H9 (cell line): ENCODE results near the gene ELOF1. TPM values are rescaled to one million over a fixed set of nuclear protein-coding genes. Genes with fewer than 3 reads are reported as not detected.

Experiments used
- DNase-seq: peaks from one replicate; pipeline ENCODE4 v3.0.0-alpha.2; 2017
- H2AFZ ChIP-seq: one replicate; pipeline ENCODE4 v1.6.1; 2013; ENCODE audit warnings: mild to moderate bottlenecking, low read length, control low read depth, moderate library complexity
- H2AK5ac ChIP-seq: 2 replicates; pipeline ENCODE4 v1.6.1; 2013; ENCODE audit warnings: low read length, control low read depth, mixed read lengths; ENCODE audit not compliant: insufficient read length
- H2BK120ac ChIP-seq: one replicate; pipeline ENCODE4 v1.6.1; 2013; ENCODE audit warnings: low read depth, mild to moderate bottlenecking, low read length, control low read depth, inconsistent platforms; ENCODE audit not compliant: poor library complexity, severe bottlenecking
- H2BK12ac ChIP-seq: 2 replicates; pipeline ENCODE4 v1.6.1; 2013; ENCODE audit warnings: low read length, control low read depth, mixed read lengths, low read depth; ENCODE audit not compliant: insufficient read length
- H2BK15ac ChIP-seq: 2 replicates; pipeline ENCODE4 v1.6.1; 2013; ENCODE audit warnings: low read depth, low read length, control low read depth
- H2BK20ac ChIP-seq: one replicate; pipeline ENCODE4 v1.6.1; 2013; ENCODE audit warnings: low read depth, mild to moderate bottlenecking, low read length, control low read depth, inconsistent platforms; ENCODE audit not compliant: poor library complexity, severe bottlenecking
- H2BK5ac ChIP-seq: 2 replicates; pipeline ENCODE4 v1.6.1; 2013; ENCODE audit warnings: low read length, control low read depth, mixed read lengths; ENCODE audit not compliant: insufficient read length
- H3K14ac ChIP-seq: 2 replicates; pipeline ENCODE4 v1.6.1; 2013; ENCODE audit warnings: low read length, control low read depth; ENCODE audit not compliant: insufficient read depth
- H3K18ac ChIP-seq: 2 replicates; pipeline ENCODE4 v1.6.1; 2013; ENCODE audit warnings: low read depth, mild to moderate bottlenecking, mixed read lengths, low read length, control low read depth; ENCODE audit not compliant: insufficient read length
- H3K23ac ChIP-seq: 2 replicates; pipeline ENCODE4 v1.6.1; 2013; ENCODE audit warnings: low read length, control low read depth, mixed read lengths, low read depth; ENCODE audit not compliant: insufficient read length
- H3K23me2 ChIP-seq: 2 replicates; pipeline ENCODE4 v1.6.1; 2013; ENCODE audit warnings: low read depth, mild to moderate bottlenecking, mixed read lengths, low read length, control low read depth; ENCODE audit not compliant: insufficient read length, poor library complexity, severe bottlenecking
- H3K27ac ChIP-seq: 2 replicates; pipeline ENCODE4 v1.5.1; 2013; ENCODE audit warnings: low read length, control low read depth, mixed read lengths, low read depth; ENCODE audit not compliant: insufficient read length
- H3K27me3 ChIP-seq: 2 replicates; pipeline ENCODE4 v1.6.1; 2013; ENCODE audit warnings: low read length, control low read depth, inconsistent platforms; ENCODE audit not compliant: insufficient read depth
- H3K4ac ChIP-seq: 2 replicates; pipeline ENCODE4 v1.6.1; 2013; ENCODE audit warnings: low read depth, mild to moderate bottlenecking, control low read depth, inconsistent platforms, low read length, moderate library complexity
- H3K4me1 ChIP-seq: 2 replicates; pipeline ENCODE4 v1.6.1; 2013; ENCODE audit warnings: low read length, control low read depth, inconsistent platforms; ENCODE audit not compliant: insufficient read depth
- H3K4me2 ChIP-seq: 2 replicates; pipeline ENCODE4 v1.6.1; 2013; ENCODE audit warnings: low read length, control low read depth, mixed read lengths; ENCODE audit not compliant: insufficient read length, insufficient read depth
- H3K56ac ChIP-seq: 2 replicates; pipeline ENCODE4 v1.6.1; 2013; ENCODE audit warnings: low read depth, mild to moderate bottlenecking, mixed read lengths, low read length, control low read depth; ENCODE audit not compliant: insufficient read length
- H3K79me1 ChIP-seq: 2 replicates; pipeline ENCODE4 v1.6.1; 2013; ENCODE audit warnings: low read depth, mild to moderate bottlenecking, moderate library complexity, low read length, control low read depth, inconsistent platforms; ENCODE audit not compliant: insufficient read depth, poor library complexity, severe bottlenecking
- H3K79me2 ChIP-seq: 2 replicates; pipeline ENCODE4 v1.6.1; 2013; ENCODE audit warnings: low read length, control low read depth, inconsistent platforms; ENCODE audit not compliant: insufficient read depth
- H3K9ac ChIP-seq: 2 replicates; pipeline ENCODE4 v1.6.1; 2013; ENCODE audit warnings: low read length, control low read depth, mixed read lengths; ENCODE audit not compliant: insufficient read length; ENCODE audit errors: extremely low read depth
- H3K9me3 ChIP-seq: one replicate; pipeline ENCODE4 v1.6.1; 2013; ENCODE audit warnings: low read depth, low read length, inconsistent platforms; ENCODE audit not compliant: control insufficient read depth
- H3T11ph ChIP-seq: one replicate; pipeline ENCODE4 v1.6.1; 2013; ENCODE audit warnings: mild to moderate bottlenecking, low read length, control low read depth, inconsistent platforms
- H4K20me1 ChIP-seq: one replicate; pipeline ENCODE4 v1.6.1; 2013; ENCODE audit not compliant: control insufficient read depth, insufficient read length, insufficient read depth
- H4K5ac ChIP-seq: 2 replicates; pipeline ENCODE4 v1.6.1; 2013; ENCODE audit warnings: low read depth, mild to moderate bottlenecking, mixed read lengths, low read length, control low read depth; ENCODE audit not compliant: insufficient read length
- H4K8ac ChIP-seq: replicated peaks from 2 replicates; pipeline ENCODE4 v1.6.1; 2013; ENCODE audit warnings: low read length, control low read depth, mixed read lengths, low read depth; ENCODE audit not compliant: insufficient read length
- H4K91ac ChIP-seq: 2 replicates; pipeline ENCODE4 v1.6.1; 2013; ENCODE audit warnings: low read depth, mild to moderate bottlenecking, moderate library complexity, mixed read lengths, low read length, control low read depth; ENCODE audit not compliant: insufficient read length
- H3K27ac Mint-ChIP-seq, 3 experiments: 2 replicates in 2 of 3; 3 replicates in 1 of 3; pipeline ENCODE4 v1.8.0; 2020 to 2021; ENCODE audit warnings: mixed read lengths in 3 of 3, mild to moderate bottlenecking in 1 of 3, moderate library complexity in 1 of 3
- H3K27me3 Mint-ChIP-seq: 2 replicates; pipeline ENCODE4 v1.8.0; 2021; ENCODE audit warnings: low read depth, mild to moderate bottlenecking, moderate library complexity, mixed read lengths
- H3K36me3 Mint-ChIP-seq, 3 experiments: 2 replicates in 2 of 3; 3 replicates in 1 of 3; pipeline ENCODE4 v1.8.0; 2020 to 2021; ENCODE audit warnings: low read depth in 3 of 3, mixed read lengths in 3 of 3; ENCODE audit not compliant: insufficient read depth in 1 of 3
- H3K4me1 Mint-ChIP-seq, 2 experiments: 2 replicates each; pipeline ENCODE4 v1.8.0; 2020; ENCODE audit warnings: mixed read lengths in 2 of 2
- H3K4me3 Mint-ChIP-seq, 2 experiments: 2 replicates in 1 of 2; 3 replicates in 1 of 2; pipeline ENCODE4 v1.8.0; 2020 to 2021; ENCODE audit warnings: mild to moderate bottlenecking in 2 of 2, mixed read lengths in 2 of 2, moderate library complexity in 1 of 2
- H3K9me3 Mint-ChIP-seq, 2 experiments: 2 replicates in 1 of 2; 3 replicates in 1 of 2; pipeline ENCODE4 v1.8.0; 2020; ENCODE audit warnings: mild to moderate bottlenecking in 2 of 2, mixed read lengths in 2 of 2, moderate library complexity in 1 of 2
- WGBS: extraction: QIAGEN DNeasy Blood & Tissue Kit; methylation state at CpG from one replicate; pipeline ENCODE4 v1.1.7; 2013; ENCODE audit warnings: missing lambda C conversion rate, low lambda C conversion rate, mixed read lengths; ENCODE audit not compliant: insufficient read length; ENCODE audit errors: extremely low coverage; 5-methylcytosine and 5-hydroxymethylcytosine counted together
- total RNA-seq: library from RNA; stranded (reverse); gene quantifications from 2 replicates; pipeline ENCODE4 v1.2.1, GENCODE V29; 2021
- TF ChIP-seq, protein P1 (sequence below): fragments of 200-600 bp; sonication (generic); conservative IDR thresholded peaks from 3 replicates; pipeline ENCODE4 v1.8.0; 2021; ENCODE audit warnings: antibody characterized with exemption, mild to moderate bottlenecking

ELOF1 gene
- total RNA-seq, 1 experiment from 2014 or later, result 84.9 TPM

DNA sequence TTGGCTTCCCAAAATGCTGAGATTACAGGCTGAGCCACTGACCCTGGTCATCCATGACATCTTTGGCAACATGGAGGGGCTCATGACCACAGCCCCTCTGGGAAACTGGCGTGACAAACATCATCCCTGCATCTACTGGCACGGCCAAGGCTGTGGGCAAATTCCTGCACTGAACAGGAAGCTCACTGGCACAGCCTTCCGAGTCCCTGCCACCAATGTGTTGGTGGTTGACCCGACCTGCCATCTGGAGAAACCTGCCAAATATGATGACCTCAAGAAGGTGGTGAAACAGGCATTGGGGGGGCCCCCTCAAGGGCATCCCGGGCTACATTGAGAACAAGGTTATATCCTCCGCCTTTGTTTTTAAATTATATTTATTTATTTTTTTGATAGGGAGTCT lies 27.3 kb upstream of the ELOF1 start:
- Histone ChIP-seq H4K5ac (no peak overlapping the region), H3K79me2 (no peaks in the 10 kb centered on the region), H3K4me2 (no peak overlapping the region), H3K23me2 (no peaks in the 10 kb centered on the region), H2AFZ (no peak overlapping the region), H2AK5ac (no peak overlapping the region), H3K4me1 (no peaks in the 10 kb centered on the region), H3K27ac (no peak overlapping the region), H3K27me3 (no peaks in the 10 kb centered on the region), H3K9me3 (no peaks in the 10 kb centered on the region), H3K9ac (no peak overlapping the region), H3K79me1 (no peaks in the 10 kb centered on the region), H2BK5ac (no peak overlapping the region), H4K91ac (no peak overlapping the region), H3T11ph (no peak overlapping the region), H2BK12ac (no peak overlapping the region), H2BK15ac (no peak overlapping the region), H3K23ac (no peak overlapping the region), H3K4ac (no peak overlapping the region), H3K56ac (no peak overlapping the region), H2BK120ac (no peak overlapping the region), H3K18ac (no peak overlapping the region), H4K8ac (no peak overlapping the region), H2BK20ac (no peak overlapping the region), H3K14ac (no peak overlapping the region; the same call in 1 of the 2 replicates), H4K20me1 (no peaks in the 10 kb centered on the region)
- DNase-seq, result no peak
- Mint-ChIP-seq H3K4me1 (peaks cover 2% of the 10 kb centered on the region in 2 experiments; a peak in 1 of 4 replicates), H3K9me3 (no peaks in the 10 kb centered on the region; a peak in 1 of 5 replicates), H3K27ac (no peak overlapping the region), H3K4me3 (no peak overlapping the region), H3K36me3 (no peaks in the 10 kb centered on the region), H3K27me3 (peaks cover 4% of the 10 kb centered on the region)
- no CpG with 5 or more reads among the region's 6 CpGs for WGBS
- TF ChIP-seq, protein P1, sequence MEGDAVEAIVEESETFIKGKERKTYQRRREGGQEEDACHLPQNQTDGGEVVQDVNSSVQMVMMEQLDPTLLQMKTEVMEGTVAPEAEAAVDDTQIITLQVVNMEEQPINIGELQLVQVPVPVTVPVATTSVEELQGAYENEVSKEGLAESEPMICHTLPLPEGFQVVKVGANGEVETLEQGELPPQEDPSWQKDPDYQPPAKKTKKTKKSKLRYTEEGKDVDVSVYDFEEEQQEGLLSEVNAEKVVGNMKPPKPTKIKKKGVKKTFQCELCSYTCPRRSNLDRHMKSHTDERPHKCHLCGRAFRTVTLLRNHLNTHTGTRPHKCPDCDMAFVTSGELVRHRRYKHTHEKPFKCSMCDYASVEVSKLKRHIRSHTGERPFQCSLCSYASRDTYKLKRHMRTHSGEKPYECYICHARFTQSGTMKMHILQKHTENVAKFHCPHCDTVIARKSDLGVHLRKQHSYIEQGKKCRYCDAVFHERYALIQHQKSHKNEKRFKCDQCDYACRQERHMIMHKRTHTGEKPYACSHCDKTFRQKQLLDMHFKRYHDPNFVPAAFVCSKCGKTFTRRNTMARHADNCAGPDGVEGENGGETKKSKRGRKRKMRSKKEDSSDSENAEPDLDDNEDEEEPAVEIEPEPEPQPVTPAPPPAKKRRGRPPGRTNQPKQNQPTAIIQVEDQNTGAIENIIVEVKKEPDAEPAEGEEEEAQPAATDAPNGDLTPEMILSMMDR, result no peak
